ENCODE results near the gene HAO1.

The HAO1 gene

GRCh38 chr20:7939663-7940062 is 595 bp downstream of the HAO1 start:
- TF ChIP-seq, protein P1, sequence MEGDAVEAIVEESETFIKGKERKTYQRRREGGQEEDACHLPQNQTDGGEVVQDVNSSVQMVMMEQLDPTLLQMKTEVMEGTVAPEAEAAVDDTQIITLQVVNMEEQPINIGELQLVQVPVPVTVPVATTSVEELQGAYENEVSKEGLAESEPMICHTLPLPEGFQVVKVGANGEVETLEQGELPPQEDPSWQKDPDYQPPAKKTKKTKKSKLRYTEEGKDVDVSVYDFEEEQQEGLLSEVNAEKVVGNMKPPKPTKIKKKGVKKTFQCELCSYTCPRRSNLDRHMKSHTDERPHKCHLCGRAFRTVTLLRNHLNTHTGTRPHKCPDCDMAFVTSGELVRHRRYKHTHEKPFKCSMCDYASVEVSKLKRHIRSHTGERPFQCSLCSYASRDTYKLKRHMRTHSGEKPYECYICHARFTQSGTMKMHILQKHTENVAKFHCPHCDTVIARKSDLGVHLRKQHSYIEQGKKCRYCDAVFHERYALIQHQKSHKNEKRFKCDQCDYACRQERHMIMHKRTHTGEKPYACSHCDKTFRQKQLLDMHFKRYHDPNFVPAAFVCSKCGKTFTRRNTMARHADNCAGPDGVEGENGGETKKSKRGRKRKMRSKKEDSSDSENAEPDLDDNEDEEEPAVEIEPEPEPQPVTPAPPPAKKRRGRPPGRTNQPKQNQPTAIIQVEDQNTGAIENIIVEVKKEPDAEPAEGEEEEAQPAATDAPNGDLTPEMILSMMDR (IDR thresholded peaks at IDR 0.05; ENCODE audit: low read depth, low read length) = no peak
- DNase-seq = no peak
- H3K9me3 ChIP-seq (ENCODE audit: severe bottlenecking) = no peaks in the 10 kb centered on the region
- H3K4me3 ChIP-seq (ENCODE audit: low read depth, low read length) = no peak overlapping the region
- no peak overlapping the region for H3K27ac ChIP-seq
- no peaks in the 10 kb centered on the region for H3K36me3 ChIP-seq
- H3K27me3 ChIP-seq (ENCODE audit: insufficient read depth, low read depth, severe bottlenecking) = no peaks in the 10 kb centered on the region

- no peaks in the 10 kb centered on the region for H3K9me3 ChIP-seq (ENCODE audit: severe bottlenecking)
- H3K27me3 ChIP-seq (ENCODE audit: insufficient read depth, low read depth, severe bottlenecking) = no peaks in the 10 kb centered on the region
- no peak overlapping the region for H3K27ac ChIP-seq
- H3K36me3 ChIP-seq = no peaks in the 10 kb centered on the region
- TF ChIP-seq, protein P1 (IDR thresholded peaks at IDR 0.05; ENCODE audit: low read depth, low read length) = no peak
- DNase-seq = no peak
- no peak overlapping the region for H3K4me3 ChIP-seq (ENCODE audit: low read depth, low read length)
These were observed 2.2 kb downstream of the HAO1 start for GRCh38 chr20:7938058-7938457.

DNA sequence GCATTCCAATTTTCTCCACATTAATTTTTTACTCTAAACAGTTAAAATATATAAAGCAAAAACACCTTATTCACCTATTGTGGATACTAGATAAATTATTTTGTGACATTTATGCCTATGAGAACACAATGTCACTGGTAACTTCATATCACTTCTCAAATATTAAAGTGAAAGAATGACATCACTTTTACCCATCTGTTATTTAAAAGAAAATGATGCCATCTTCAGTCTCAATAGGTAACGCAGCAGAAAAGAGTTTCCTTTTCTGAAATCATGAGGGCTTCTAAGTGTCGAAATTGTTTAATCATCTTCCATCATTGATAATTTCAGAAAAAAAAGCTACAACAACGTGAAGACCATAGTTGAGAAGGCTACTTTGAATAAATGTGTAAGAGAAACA is 2.9 kb downstream of the HAO1 start:
- no peak for DNase-seq
- no peaks in the 10 kb centered on the region for H3K36me3 ChIP-seq
- TF ChIP-seq, protein P1 (IDR thresholded peaks at IDR 0.05; ENCODE audit: low read depth, low read length) = no peak
- H3K4me3 ChIP-seq (ENCODE audit: low read depth, low read length) = no peak overlapping the region
- H3K9me3 ChIP-seq (ENCODE audit: severe bottlenecking) = no peaks in the 10 kb centered on the region
- no peak overlapping the region for H3K27ac ChIP-seq
- H3K27me3 ChIP-seq (ENCODE audit: insufficient read depth, low read depth, severe bottlenecking) = no peaks in the 10 kb centered on the region

DNA sequence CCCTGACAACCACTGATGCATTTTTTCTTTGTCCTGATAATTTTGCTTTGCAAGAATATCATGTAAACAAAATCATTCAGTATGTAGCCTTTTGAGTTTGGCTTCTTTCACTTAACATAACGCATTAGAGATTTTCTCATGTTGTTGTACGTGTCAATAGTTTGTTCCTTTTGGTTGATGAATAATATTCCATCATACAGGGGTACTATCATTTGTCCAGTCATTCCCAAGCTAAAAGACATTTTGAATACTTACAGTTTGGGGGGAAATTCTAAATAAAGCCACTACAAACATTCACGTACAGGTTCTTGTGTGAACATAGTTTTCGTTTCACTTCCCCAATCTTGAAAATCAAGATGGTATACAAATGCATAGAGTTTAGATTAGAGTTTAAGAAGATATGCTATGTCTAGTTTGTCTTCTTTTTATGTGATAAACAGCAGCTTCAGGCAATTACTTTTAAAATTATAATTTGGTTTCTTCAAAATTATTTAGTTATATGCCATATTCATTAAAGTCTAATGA is 5.2 kb downstream of the HAO1 start:
- Histone ChIP-seq H3K4me3 (ENCODE audit: low read depth, low read length) (no peak overlapping the region), H3K9me3 (ENCODE audit: severe bottlenecking) (no peaks in the 10 kb centered on the region), H3K36me3 (no peaks in the 10 kb centered on the region), H3K27me3 (ENCODE audit: insufficient read depth, low read depth, severe bottlenecking) (no peaks in the 10 kb centered on the region), H3K27ac (no peak overlapping the region)
- no peak for DNase-seq
- TF ChIP-seq, protein P1 (IDR thresholded peaks at IDR 0.05; ENCODE audit: low read depth, low read length) = no peak

DNA sequence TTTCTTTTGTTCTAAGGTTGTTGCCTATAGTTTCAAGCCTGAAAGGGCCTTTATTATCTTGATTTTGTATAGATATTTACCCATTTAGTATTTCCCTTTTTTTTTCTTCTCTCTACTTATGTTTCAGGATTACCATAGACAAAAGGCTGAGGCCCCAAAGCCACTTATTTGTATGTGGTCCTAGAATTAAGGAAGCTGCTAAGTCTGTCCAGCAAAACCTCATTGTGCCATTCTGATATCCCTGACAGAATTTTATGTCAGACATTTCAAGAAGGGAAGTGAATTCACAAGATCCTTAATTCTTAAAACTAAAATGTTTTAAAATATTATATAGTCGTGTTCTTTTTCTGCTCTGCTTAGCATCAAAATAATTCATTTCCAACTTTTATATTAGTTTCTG is 6.9 kb downstream of the HAO1 start:
- TF ChIP-seq, protein P1 (IDR thresholded peaks at IDR 0.05; ENCODE audit: low read depth, low read length) = no peak
- no peaks in the 10 kb centered on the region for H3K27me3 ChIP-seq (ENCODE audit: insufficient read depth, low read depth, severe bottlenecking)
- no peak for DNase-seq
- no peaks in the 10 kb centered on the region for H3K36me3 ChIP-seq
- no peak overlapping the region for H3K27ac ChIP-seq
- H3K4me3 ChIP-seq (ENCODE audit: low read depth, low read length) = no peak overlapping the region
- no peaks in the 10 kb centered on the region for H3K9me3 ChIP-seq (ENCODE audit: severe bottlenecking)

GRCh38 chr20:7930343-7930742 is 9.9 kb downstream of the HAO1 start:
- Histone ChIP-seq H3K27ac (no peak overlapping the region), H3K36me3 (no peaks in the 10 kb centered on the region), H3K9me3 (ENCODE audit: severe bottlenecking) (no peaks in the 10 kb centered on the region), H3K27me3 (ENCODE audit: insufficient read depth, low read depth, severe bottlenecking) (no peaks in the 10 kb centered on the region), H3K4me3 (ENCODE audit: low read depth, low read length) (no peak overlapping the region)
- TF ChIP-seq, protein P1 (IDR thresholded peaks at IDR 0.05; ENCODE audit: low read depth, low read length) = no peak
- no peak for DNase-seq
